Spleen (tissue), 7 donors: ENCODE results near the gene ENDOV.

Source experiments
- CTCF ChIP-seq, 11 experiments: fragments of 200-600 bp in 7 of 11; fragments of 450-650 bp in 4 of 11; sonication (generic) in 4 of 11; IDR thresholded peaks in 8 of 11; conservative IDR thresholded peaks in 3 of 11; 1 replicate in 7 of 11; 2 replicates in 4 of 11; pipeline versions ENCODE4 v1.4.0 to v1.8.0; 2016 to 2021; ENCODE audit warnings: antibody characterized with exemption in 11 of 11, inconsistent platforms in 4 of 11, mild to moderate bottlenecking in 1 of 11
- POLR2A ChIP-seq, 3 donors: fragments of 450-650 bp; IDR thresholded peaks; one replicate each; pipeline ENCODE4 v1.5.1; 2017; ENCODE audit warnings: antibody characterized with exemption in 3 of 3, mild to moderate bottlenecking in 1 of 3
- donor health status: DM: no; HTN: no; CAD: no; lungs with moderate emphysema.
- donor health status: DM: no; HTN: no; CAD: no.
- donor health status: DM: no; HTN: no; CAD: no.

DNA sequence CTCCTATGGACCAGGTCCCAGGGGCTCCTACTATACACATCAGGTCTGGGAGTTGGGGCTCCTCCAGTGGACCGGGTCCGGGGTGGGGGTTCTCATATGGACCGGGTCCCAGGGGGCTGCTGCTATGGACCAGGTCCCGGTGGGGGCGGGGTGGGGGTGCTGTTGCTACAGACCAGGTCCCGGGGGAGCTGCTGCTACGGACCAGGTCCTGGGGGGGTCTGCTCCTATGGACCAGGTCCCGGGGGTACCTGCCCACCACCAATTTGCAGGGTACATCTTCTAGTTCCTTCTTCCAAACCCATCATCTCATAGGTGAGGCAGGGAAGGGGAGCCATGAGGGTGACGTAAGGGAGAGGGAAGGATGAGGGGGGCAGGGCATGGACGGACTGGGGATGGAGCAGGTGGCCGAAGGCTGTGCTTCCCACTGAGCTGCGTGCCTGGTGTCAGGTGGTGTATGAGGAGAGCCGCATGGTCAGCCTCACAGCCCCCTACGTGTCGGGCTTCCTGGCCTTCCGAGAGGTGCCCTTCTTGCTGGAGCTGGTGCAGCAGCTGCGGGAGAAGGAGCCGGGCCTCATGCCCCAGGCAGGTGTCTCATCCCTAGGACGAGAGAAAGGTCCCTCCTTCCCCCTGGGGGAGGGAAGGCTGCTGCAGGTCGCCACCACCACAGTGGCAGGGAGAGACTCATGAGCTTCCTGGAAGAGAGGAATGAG, 6.6 kb downstream of the ENDOV start:
- TF ChIP-seq CTCF (IDR thresholded peaks at IDR 0.05 in 8 of 11, conservative IDR thresholded peaks at IDR 0.05 in 3 of 11) (no peak), POLR2A (IDR thresholded peaks at IDR 0.05) (no peak)
